CD8-positive, alpha-beta memory T cell (primary cell): Measurements from ENCODE around the gene NKG7. TPM values are rescaled to one million over a fixed set of nuclear protein-coding genes. Genes with fewer than 3 reads are reported as not detected.
"Not testable (repeated sequence)": the region's sequence is repeated elsewhere in the genome, so short reads cannot be mapped to it uniquely, and the experiment has no call there.

Source experiments
- CTCF ChIA-PET: fragments of 350-600 bp; sonication (Branson Sonifier 250); formaldehyde crosslinking; loops from one replicate; lab custom pipeline; 2021; ENCODE audit warnings: antibody characterized with exemption; lab: Charles Lee
- POLR2A ChIA-PET: fragments of 350-600 bp; sonication (Branson Sonifier 250); formaldehyde crosslinking; loops from one replicate; lab custom pipeline; 2021; ENCODE audit warnings: antibody characterized with exemption; lab: Charles Lee
- DNase-seq, 5 donors: peaks; one replicate each; pipeline versions ENCODE4 v3.0.0 to v3.0.0-alpha.2; 2020 to 2022; ENCODE audit warnings: mixed read lengths in 1 of 5
- H3K27ac ChIP-seq: one replicate; pipeline ENCODE4 v1.7.0; 2013; ENCODE audit warnings: low read depth, mild to moderate bottlenecking, low read length, moderate library complexity
- H3K27me3 ChIP-seq: 2 replicates; pipeline ENCODE4 v1.7.0; 2013; ENCODE audit warnings: low read length, mild to moderate bottlenecking; ENCODE audit not compliant: insufficient read depth, poor library complexity, severe bottlenecking
- H3K36me3 ChIP-seq: 2 replicates; pipeline ENCODE4 v1.7.0; 2013; ENCODE audit warnings: mild to moderate bottlenecking, low read length, moderate library complexity; ENCODE audit not compliant: insufficient read depth
- H3K4me1 ChIP-seq: 2 replicates; pipeline ENCODE4 v1.7.0; 2013; ENCODE audit warnings: mild to moderate bottlenecking, low read length, moderate library complexity; ENCODE audit not compliant: insufficient read depth
- H3K4me3 ChIP-seq: 2 replicates; pipeline ENCODE4 v1.7.0; 2013; ENCODE audit warnings: mild to moderate bottlenecking, low read length
- H3K9me3 ChIP-seq: 2 replicates; pipeline ENCODE4 v1.7.0; 2013; ENCODE audit warnings: mild to moderate bottlenecking, low read length
- H3K27ac Mint-ChIP-seq, 8 donors: one replicate each; pipeline ENCODE4 v1.8.0; 2020 to 2021; ENCODE audit warnings: mixed read lengths in 8 of 8, mild to moderate bottlenecking in 6 of 8, inconsistent platforms in 3 of 8, moderate library complexity in 3 of 8
- H3K27me3 Mint-ChIP-seq, 2 donors: one replicate each; pipeline ENCODE4 v1.8.0; 2020 to 2021; ENCODE audit warnings: mixed read lengths in 2 of 2, mild to moderate bottlenecking in 1 of 2, moderate library complexity in 1 of 2
- H3K36me3 Mint-ChIP-seq, 3 donors: one replicate each; pipeline ENCODE4 v1.8.0; 2020 to 2021; ENCODE audit warnings: mixed read lengths in 3 of 3, inconsistent platforms in 1 of 3, mild to moderate bottlenecking in 1 of 3
- H3K4me1 Mint-ChIP-seq, 3 donors: one replicate each; pipeline ENCODE4 v1.8.0; 2020 to 2021; ENCODE audit warnings: mixed read lengths in 3 of 3, inconsistent platforms in 1 of 3, mild to moderate bottlenecking in 1 of 3
- H3K4me3 Mint-ChIP-seq, 7 donors: one replicate each; pipeline ENCODE4 v1.8.0; 2020 to 2021; ENCODE audit warnings: mixed read lengths in 7 of 7, mild to moderate bottlenecking in 6 of 7, moderate library complexity in 4 of 7, inconsistent platforms in 2 of 7
- H3K9me3 Mint-ChIP-seq, 5 donors: one replicate each; pipeline ENCODE4 v1.8.0; 2020 to 2022; ENCODE audit warnings: mixed read lengths in 5 of 5, mild to moderate bottlenecking in 3 of 5, moderate library complexity in 2 of 5, inconsistent platforms in 1 of 5
- polyA plus RNA-seq: library from polyadenylated mRNA; unstranded; fragments of 300-500 nt; fragmentation: Illumina TruSeq; gene quantifications from one replicate; pipeline ENCODE4 v1.2.3, GENCODE V29; 2021
- total RNA-seq, 2 experiments: library from RNA; stranded (reverse); gene quantifications; one replicate each; pipeline ENCODE4 v1.2.3, GENCODE V29; 2021

Gene NKG7
- total and polyA plus RNA-seq, 3 experiments from 2014 or later: 866 to 2,087 (median 901) TPM

DNA sequence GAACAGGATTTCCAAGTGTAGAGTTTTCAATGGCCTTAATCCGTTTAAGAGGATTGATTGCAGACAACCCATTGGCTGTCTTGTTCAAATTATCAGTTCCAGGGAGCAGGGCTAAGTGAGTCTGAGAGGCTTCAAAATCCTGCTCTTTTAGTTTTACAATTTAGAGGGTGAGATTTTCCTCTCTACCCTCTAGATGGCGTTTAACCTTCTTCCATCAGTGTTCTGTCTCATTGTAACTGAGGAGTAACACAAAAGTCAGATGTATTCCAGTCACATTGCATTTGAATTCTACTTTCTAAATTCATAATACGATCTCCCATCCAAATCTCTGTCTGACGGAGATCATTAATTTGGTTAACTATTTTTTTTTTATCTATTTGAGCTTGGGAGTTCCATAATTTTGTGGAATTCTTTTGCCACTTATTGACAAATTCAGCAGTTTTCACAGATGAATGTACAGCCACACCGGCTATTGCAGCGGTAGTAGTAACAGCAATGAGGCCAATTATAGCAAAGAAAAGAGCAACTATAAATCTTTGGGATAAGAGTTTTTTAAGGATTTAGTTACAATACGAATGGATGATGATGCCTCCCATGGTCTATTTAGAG is 25.7 kb upstream of the NKG7 start:
- H3K4me3 ChIP-seq: no peak overlapping the region
- Mint-ChIP-seq H3K27ac (peak overlapping the region in 3 of 8 donors; percentile 21 to 83 (median 22)), H3K4me3 (no peak overlapping the region), H3K4me1 (peaks cover 28 to 34% (median 33%) of the 10 kb centered on the region in 3 donors), H3K9me3 (peaks cover 5 to 13% (median 9%) of the 10 kb centered on the region in 5 donors), H3K27me3 (peaks cover 0 to 2% of the 10 kb centered on the region in 2 donors), H3K36me3 (peaks cover 0 to 13% (median 3%) of the 10 kb centered on the region in 3 donors)
- H3K27me3 ChIP-seq: no peaks in the 10 kb centered on the region
- H3K36me3 ChIP-seq: no peaks in the 10 kb centered on the region
- no peak overlapping the region for H3K27ac ChIP-seq
- DNase-seq: peak in 1 of 5 donors; percentile 28
- H3K9me3 ChIP-seq: peaks cover 5% of the 10 kb centered on the region
- CTCF ChIA-PET: interaction anchor here (0.6 to 2.0 kb wide), 9 partner anchors 12 to 1713 kb away, joined by 3 to 7 read pairs (median 3); partner anchors contain the start of gene VSIG10L
- POLR2A ChIA-PET: no interaction called here
- H3K4me1 ChIP-seq: peaks cover 17% of the 10 kb centered on the region

DNA sequence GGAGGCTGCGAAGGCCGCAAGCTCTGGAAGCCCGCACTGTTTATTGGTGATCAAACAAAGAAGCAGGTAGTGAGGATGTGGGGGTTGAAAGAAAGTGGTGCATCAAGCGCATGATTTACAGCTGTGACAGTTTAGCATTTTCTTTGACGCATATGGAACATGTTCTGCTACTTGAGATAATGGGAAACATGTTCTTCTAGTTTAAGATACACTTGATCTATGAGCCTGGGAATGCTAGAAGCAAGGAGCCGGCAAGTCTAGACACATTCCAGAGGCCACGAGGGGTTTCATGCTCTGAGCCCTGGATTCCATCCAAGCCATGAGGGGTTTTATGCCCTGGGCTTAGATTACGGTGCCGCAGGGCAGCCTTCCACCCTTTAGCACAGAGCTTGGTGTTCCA is 25.0 kb upstream of the NKG7 start:
- not testable (repeated sequence) for H3K27me3 ChIP-seq, DNase-seq, H3K36me3 Mint-ChIP-seq, H3K27me3 Mint-ChIP-seq, H3K4me3 ChIP-seq, H3K36me3 ChIP-seq, H3K27ac ChIP-seq, H3K9me3 ChIP-seq, H3K9me3 Mint-ChIP-seq, H3K4me3 Mint-ChIP-seq
- H3K27ac Mint-ChIP-seq: peak overlapping the region in 3 of 8 donors; percentile 70 to 78 (median 74)
- H3K4me1 ChIP-seq: peaks cover 17% of the 10 kb centered on the region
- CTCF ChIA-PET: interaction anchor here (0.6 to 2.0 kb wide), 7 partner anchors 28 to 347 kb away, joined by 3 to 7 read pairs (median 3); no protein-coding TSS in a partner anchor
- peaks cover 32 to 37% (median 36%) of the 10 kb centered on the region in 3 donors for H3K4me1 Mint-ChIP-seq
- POLR2A ChIA-PET: interaction anchor here (0.7 kb wide), 1 partner anchor 28 kb away, joined by 13 read pairs; no protein-coding TSS in a partner anchor

DNA sequence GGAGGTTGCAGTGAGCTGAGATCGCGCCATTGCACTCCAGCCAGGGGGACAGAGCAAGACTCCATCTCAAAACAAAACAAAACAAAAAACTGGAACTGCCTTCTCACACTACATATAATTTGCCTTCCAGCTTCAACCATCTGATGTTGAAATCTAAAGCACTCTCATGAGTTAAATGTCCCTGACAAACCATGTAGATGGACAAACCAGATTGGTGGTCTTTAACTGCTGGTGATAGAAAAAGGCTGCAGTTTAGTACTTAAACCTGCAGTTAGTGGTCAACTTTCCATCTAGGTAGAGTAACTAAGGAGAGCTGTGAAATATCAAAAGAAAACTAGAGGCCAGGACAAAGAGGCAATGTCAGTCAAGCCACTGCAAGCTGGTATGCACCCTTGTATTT is 23.7 kb upstream of the NKG7 start:
- H3K36me3 Mint-ChIP-seq: no peaks in the 10 kb centered on the region
- ChIA-PET POLR2A (interaction anchor here (1.6 to 3.2 kb wide), 3 partner anchors 24 to 28 kb away, joined by 8 to 18 read pairs (median 17); partner anchors contain the start of genes CLDND2 and NKG7), CTCF (interaction anchor here (0.7 to 3.3 kb wide), 6 partner anchors 21 to 55 kb away, joined by 3 to 10 read pairs (median 6); partner anchors contain the start of genes CLDND2, NKG7 and VSIG10L)
- Histone ChIP-seq H3K36me3 (no peaks in the 10 kb centered on the region), H3K4me3 (no peak overlapping the region), H3K27ac (no peak overlapping the region), H3K4me1 (peaks cover 17% of the 10 kb centered on the region), H3K27me3 (no peaks in the 10 kb centered on the region), H3K9me3 (no peaks in the 10 kb centered on the region)
- peaks cover 0 to 2% of the 10 kb centered on the region in 2 donors for H3K27me3 Mint-ChIP-seq
- no peaks in the 10 kb centered on the region for H3K9me3 Mint-ChIP-seq
- DNase-seq: no peak
- peaks cover 37 to 42% (median 40%) of the 10 kb centered on the region in 3 donors for H3K4me1 Mint-ChIP-seq
- H3K27ac Mint-ChIP-seq: peak overlapping the region in 7 of 8 donors; percentile 12 to 97 (median 87)
- peak overlapping the region in 1 of 7 donors; percentile 22 for H3K4me3 Mint-ChIP-seq

DNA sequence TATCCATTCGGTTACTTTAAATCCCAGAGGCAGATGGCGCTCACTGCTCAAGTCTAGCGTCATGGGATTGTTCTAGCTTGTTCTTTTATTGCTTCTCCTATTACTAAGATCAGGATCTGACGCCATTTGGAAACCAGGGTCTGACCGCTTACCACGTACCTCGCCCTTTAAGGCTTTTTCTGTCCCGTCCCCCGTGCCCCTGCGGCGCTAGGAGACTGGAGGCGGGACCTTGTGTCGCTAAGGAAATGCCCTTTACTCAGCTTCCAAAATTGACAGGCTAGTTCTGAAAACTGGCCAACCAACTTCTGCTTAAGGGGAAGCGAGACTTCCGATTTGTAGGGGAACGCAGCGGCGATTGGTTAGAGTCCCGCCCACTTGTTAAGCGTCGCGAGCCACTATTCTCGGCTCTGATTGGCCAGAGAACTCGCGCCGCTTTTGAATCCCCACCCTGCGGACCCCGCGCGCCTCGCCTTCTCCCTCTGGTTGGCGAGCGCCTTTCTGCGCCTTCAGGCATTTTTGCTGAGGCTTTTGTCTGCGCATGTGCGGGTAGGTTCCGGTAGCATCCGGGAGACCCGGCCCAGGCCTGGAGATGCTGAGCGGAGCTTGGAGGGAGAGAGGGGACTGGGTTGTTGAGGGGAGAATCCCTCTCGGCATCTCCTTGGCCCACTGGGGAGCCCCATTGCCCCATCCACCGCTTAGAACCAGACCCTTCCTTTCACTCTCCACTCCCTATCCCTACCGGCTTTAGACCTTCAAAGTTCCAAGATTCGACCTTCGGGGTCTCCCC is 21.8 kb upstream of the NKG7 start:
- Histone ChIP-seq H3K36me3 (no peaks in the 10 kb centered on the region), H3K27ac (peak overlapping the region; percentile 78), H3K9me3 (no peaks in the 10 kb centered on the region), H3K27me3 (no peaks in the 10 kb centered on the region), H3K4me3 (peak overlapping the region; percentile 70), H3K4me1 (peaks cover 17% of the 10 kb centered on the region)
- H3K4me3 Mint-ChIP-seq: peak overlapping the region; percentile 80 to 90 (median 85)
- peak overlapping the region; percentile 86 to 98 (median 94) for H3K27ac Mint-ChIP-seq
- no peaks in the 10 kb centered on the region for H3K36me3 Mint-ChIP-seq
- H3K27me3 Mint-ChIP-seq: peaks cover 0 to 2% of the 10 kb centered on the region in 2 donors
- no peaks in the 10 kb centered on the region for H3K9me3 Mint-ChIP-seq
- peak; percentile 85 to 91 (median 85) for DNase-seq
- CTCF ChIA-PET: interaction anchor here (0.9 to 3.3 kb wide), 5 partner anchors 9 to 53 kb away, joined by 3 to 10 read pairs (median 4); partner anchors contain the start of genes NKG7 and VSIG10L
- peaks cover 45 to 53% (median 48%) of the 10 kb centered on the region in 3 donors for H3K4me1 Mint-ChIP-seq
- POLR2A ChIA-PET: interaction anchor here (0.7 to 3.2 kb wide), 4 partner anchors 13 to 26 kb away, joined by 3 to 18 read pairs (median 10); partner anchors contain the start of genes CLDND2 and NKG7

DNA sequence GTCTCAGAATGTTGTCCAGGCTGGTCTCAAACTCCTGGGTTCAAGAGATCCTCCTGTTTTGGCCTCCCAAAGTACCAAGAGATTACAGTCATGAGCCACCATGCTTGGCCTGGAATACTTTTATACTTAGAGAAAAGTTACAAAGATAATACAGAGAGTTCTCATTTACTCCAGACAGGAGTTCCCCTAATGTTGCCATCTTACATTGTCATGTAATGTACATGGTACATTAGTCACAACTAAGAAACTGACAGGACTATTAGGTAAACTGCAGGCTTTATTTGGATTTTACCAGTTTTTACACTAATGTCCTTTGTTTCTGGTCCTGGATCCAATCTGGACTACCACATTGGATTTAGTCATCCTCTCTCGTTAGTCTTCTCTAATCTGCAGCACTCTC is 20.2 kb upstream of the NKG7 start:
- H3K27me3 ChIP-seq: no peaks in the 10 kb centered on the region
- DNase-seq: no peak
- Mint-ChIP-seq H3K9me3 (no peaks in the 10 kb centered on the region), H3K27ac (peak overlapping the region in 3 of 8 donors; percentile 63 to 79 (median 74)), H3K36me3 (no peaks in the 10 kb centered on the region), H3K4me1 (peaks cover 49 to 54% (median 53%) of the 10 kb centered on the region in 3 donors), H3K27me3 (peaks cover 0 to 2% of the 10 kb centered on the region in 2 donors), H3K4me3 (peak overlapping the region in 5 of 7 donors; percentile 38 to 57 (median 40))
- H3K36me3 ChIP-seq: no peaks in the 10 kb centered on the region
- ChIA-PET POLR2A (no interaction called here), CTCF (no interaction called here)
- H3K9me3 ChIP-seq: no peaks in the 10 kb centered on the region
- peaks cover 18% of the 10 kb centered on the region for H3K4me1 ChIP-seq
- no peak overlapping the region for H3K27ac ChIP-seq
- H3K4me3 ChIP-seq: no peak overlapping the region

DNA sequence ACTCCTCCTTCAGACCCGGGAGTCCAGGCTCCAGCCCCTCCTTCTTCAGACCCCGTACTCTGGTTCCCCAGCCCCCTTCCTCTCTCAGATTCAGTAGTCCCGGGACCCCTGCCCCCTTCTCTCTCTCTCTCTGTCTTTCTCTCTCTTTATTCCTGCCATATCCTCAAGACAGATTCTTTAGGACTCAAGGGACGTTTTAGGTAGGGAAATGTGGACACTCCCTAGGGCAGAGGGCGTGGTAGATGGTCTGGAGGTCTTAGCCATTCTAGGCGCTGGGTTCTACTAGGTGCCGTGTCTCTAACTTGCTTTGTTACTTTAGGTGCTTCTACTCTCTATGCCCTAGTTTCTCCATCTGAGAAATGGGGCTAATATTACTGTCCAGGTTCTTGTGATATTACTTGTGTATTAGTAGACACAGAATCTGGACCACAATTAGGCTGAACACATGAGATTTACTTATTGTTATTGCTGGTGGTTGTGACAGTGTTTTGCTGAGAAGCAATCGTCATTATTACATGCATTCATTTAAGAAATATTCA is 18.7 kb upstream of the NKG7 start:
- H3K27ac Mint-ChIP-seq: peak overlapping the region in 5 of 8 donors; percentile 10 to 79 (median 61)
- no peaks in the 10 kb centered on the region for H3K36me3 ChIP-seq
- peaks cover 53 to 62% (median 59%) of the 10 kb centered on the region in 3 donors for H3K4me1 Mint-ChIP-seq
- ChIA-PET CTCF (no interaction called here), POLR2A (no interaction called here)
- no peaks in the 10 kb centered on the region for H3K36me3 Mint-ChIP-seq
- peaks cover 0 to 2% of the 10 kb centered on the region in 2 donors for H3K27me3 Mint-ChIP-seq
- H3K9me3 ChIP-seq: no peaks in the 10 kb centered on the region
- peaks cover 29% of the 10 kb centered on the region for H3K4me1 ChIP-seq
- peak overlapping the region in 5 of 7 donors; percentile 1 to 54 (median 27) for H3K4me3 Mint-ChIP-seq
- DNase-seq: no peak
- no peak overlapping the region for H3K4me3 ChIP-seq
- no peaks in the 10 kb centered on the region for H3K9me3 Mint-ChIP-seq
- H3K27ac ChIP-seq: peak overlapping the region; percentile 58
- H3K27me3 ChIP-seq: no peaks in the 10 kb centered on the region

DNA sequence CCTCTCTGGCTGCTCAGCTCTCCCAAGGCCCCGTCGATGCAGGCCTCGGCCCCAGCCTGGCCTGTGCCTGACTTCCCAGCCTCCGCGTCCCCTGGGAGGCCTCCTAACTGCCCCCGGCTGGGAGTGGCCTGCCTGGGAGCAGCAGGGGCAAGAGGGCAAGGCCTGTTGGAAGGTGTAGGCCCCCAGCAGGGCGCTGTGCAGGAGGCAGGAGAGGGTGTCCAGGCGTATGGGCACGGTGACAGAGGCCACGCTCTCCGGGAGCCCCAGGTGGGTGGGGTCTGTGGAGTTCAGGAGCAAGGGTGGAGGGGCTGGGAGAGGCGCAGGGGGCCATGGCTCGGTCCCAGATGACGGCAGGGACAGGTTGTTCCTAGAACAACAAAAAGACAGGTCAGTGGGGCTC is 16.7 kb upstream of the NKG7 start:
- CTCF ChIA-PET: no interaction called here
- no peaks in the 10 kb centered on the region for H3K27me3 ChIP-seq
- H3K27ac Mint-ChIP-seq: peak overlapping the region in 4 of 8 donors; percentile 33 to 78 (median 64)
- H3K27ac ChIP-seq: no peak overlapping the region
- no peaks in the 10 kb centered on the region for H3K9me3 Mint-ChIP-seq
- peak overlapping the region in 4 of 7 donors; percentile 23 to 81 (median 66) for H3K4me3 Mint-ChIP-seq
- H3K4me3 ChIP-seq: no peak overlapping the region
- no peak for DNase-seq
- no peaks in the 10 kb centered on the region for H3K9me3 ChIP-seq
- H3K36me3 Mint-ChIP-seq: no peaks in the 10 kb centered on the region
- H3K4me1 Mint-ChIP-seq: peaks cover 36 to 46% (median 42%) of the 10 kb centered on the region in 3 donors
- H3K27me3 Mint-ChIP-seq: no peaks in the 10 kb centered on the region
- H3K4me1 ChIP-seq: peaks cover 16% of the 10 kb centered on the region
- no peaks in the 10 kb centered on the region for H3K36me3 ChIP-seq
- POLR2A ChIA-PET: no interaction called here
